H1 (cell line): ENCODE data around the gene SIDT1. TPM values are rescaled to one million over a fixed set of nuclear protein-coding genes. Genes with fewer than 3 reads are reported as not detected.

ENCODE experiments used
- CTCF ChIA-PET: fragments of 300-600 bp; sonication (Branson Sonifier 250); formaldehyde crosslinking; loops from one replicate; lab custom pipeline; 2021; ENCODE audit not compliant: partially characterized antibody; lab: Charles Lee
- POLR2A ChIA-PET: fragments of 300-600 bp; sonication (Branson Sonifier 250); formaldehyde crosslinking; loops from one replicate; lab custom pipeline; 2021; ENCODE audit warnings: inconsistent platforms; ENCODE audit not compliant: partially characterized antibody; lab: Charles Lee
- DNase-seq, 2 experiments: peaks; one replicate each; pipeline versions ENCODE4 v3.0.0 to v3.0.0-alpha.2; 2010 to 2022; ENCODE audit warnings: low spot score in 2 of 2, low read depth in 1 of 2, mixed read lengths in 1 of 2
- FAIRE-seq: peaks from 2 replicates; lab custom pipeline; 2011; peaks lifted over from hg19 to GRCh38; lab: Jason Lieb, UNC
- H2AFZ ChIP-seq: 2 replicates; pipeline ENCODE4 v1.8.1; 2012; ENCODE audit warnings: low read length, inconsistent platforms
- H2AK5ac ChIP-seq: 2 replicates; pipeline ENCODE4 v1.6.1; 2013; ENCODE audit warnings: low read depth, low read length
- H2BK120ac ChIP-seq: replicated peaks from 2 replicates; pipeline ENCODE3; 2013; ENCODE audit warnings: low read depth, low read length, inconsistent platforms
- H2BK12ac ChIP-seq: 2 replicates; pipeline ENCODE4 v1.6.1; 2013; ENCODE audit warnings: low read depth, low read length
- H2BK15ac ChIP-seq: 2 replicates; pipeline ENCODE4 v1.6.1; 2013; ENCODE audit warnings: low read length
- H2BK20ac ChIP-seq: 2 replicates; pipeline ENCODE4 v1.6.1; 2013; ENCODE audit warnings: low read length
- H2BK5ac ChIP-seq: 2 replicates; pipeline ENCODE4 v1.6.1; 2013; ENCODE audit warnings: low read depth, low read length
- H3K14ac ChIP-seq: 2 replicates; pipeline ENCODE4 v1.6.1; 2013; ENCODE audit warnings: inconsistent platforms; ENCODE audit not compliant: insufficient read length
- H3K18ac ChIP-seq: 2 replicates; pipeline ENCODE4 v1.6.1; 2013; ENCODE audit warnings: low read length; ENCODE audit errors: extremely low read depth
- H3K23ac ChIP-seq: 2 replicates; pipeline ENCODE4 v1.6.1; 2013; ENCODE audit warnings: inconsistent platforms; ENCODE audit not compliant: insufficient read length
- H3K23me2 ChIP-seq: 2 replicates; pipeline ENCODE4 v1.6.1; 2013; ENCODE audit warnings: low read depth, low read length
- H3K27ac ChIP-seq: 2 replicates; pipeline ENCODE4 v1.6.1; 2011; ENCODE audit warnings: low read depth, low read length, inconsistent platforms
- H3K27me3 ChIP-seq, 4 experiments: replicated peaks in 1 of 4; 1 replicate in 1 of 4; 2 replicates in 3 of 4; pipeline versions ENCODE4 v1.6.1 to v1.8.1; 2011 to 2013; ENCODE audit warnings: low read length in 3 of 4, mild to moderate bottlenecking in 3 of 4, inconsistent platforms in 2 of 4, mixed read lengths in 2 of 4, moderate library complexity in 1 of 4; ENCODE audit not compliant: control insufficient read depth in 3 of 4, insufficient read depth in 3 of 4; ENCODE audit errors: extremely low read depth in 1 of 4
- H3K36me3 ChIP-seq, 4 experiments: 2 replicates each; pipeline versions ENCODE4 v1.6.1 to v1.8.1; 2011 to 2013; ENCODE audit warnings: mild to moderate bottlenecking in 4 of 4, low read length in 3 of 4, moderate library complexity in 2 of 4, control low read depth in 1 of 4, inconsistent platforms in 1 of 4; ENCODE audit not compliant: insufficient read depth in 4 of 4, control insufficient read depth in 2 of 4
- H3K4ac ChIP-seq: replicated peaks from 2 replicates; pipeline ENCODE3; 2013; ENCODE audit warnings: low read length, low read depth, mixed read lengths, inconsistent platforms; ENCODE audit not compliant: insufficient read length
- H3K4me1 ChIP-seq, 4 experiments: replicated peaks in 1 of 4; 1 replicate in 1 of 4; 2 replicates in 3 of 4; pipeline versions ENCODE4 v1.6.1 to v1.8.1; 2011 to 2013; ENCODE audit warnings: low read length in 3 of 4, inconsistent platforms in 2 of 4, mixed read lengths in 1 of 4; ENCODE audit not compliant: insufficient read depth in 4 of 4, control insufficient read depth in 3 of 4
- H3K4me2 ChIP-seq, 2 experiments: 2 replicates each; pipeline versions ENCODE4 v1.6.1 to v1.8.1; 2011 to 2013; ENCODE audit warnings: low read depth in 2 of 2, low read length in 2 of 2, control low read depth in 1 of 2, inconsistent platforms in 1 of 2, mild to moderate bottlenecking in 1 of 2; ENCODE audit not compliant: insufficient read depth in 1 of 2
- H3K4me3 ChIP-seq, 4 experiments: fragments of 200-600, 300-600 bp in 1 of 4; sonication (generic), shearing (Covaris generic), sonication (Bioruptor Twin) in 1 of 4; 2 replicates each; pipeline versions ENCODE4 v1.5.1 to v1.8.1; 2011 to 2016; ENCODE audit warnings: low read length in 4 of 4, low read depth in 3 of 4, control low read depth in 2 of 4, inconsistent platforms in 2 of 4, mild to moderate bottlenecking in 2 of 4, mixed read lengths in 1 of 4, moderate library complexity in 1 of 4; ENCODE audit not compliant: insufficient read depth in 2 of 4; ENCODE audit errors: extremely low read depth in 1 of 4
- H3K56ac ChIP-seq: replicated peaks from 2 replicates; pipeline ENCODE3; 2013; ENCODE audit warnings: low read depth, mild to moderate bottlenecking, mixed read lengths, low read length, inconsistent platforms; ENCODE audit not compliant: insufficient read length
- H3K79me1 ChIP-seq: 2 replicates; pipeline ENCODE4 v1.6.1; 2013; ENCODE audit warnings: low read depth, low read length, control low read depth
- H3K79me2 ChIP-seq, 2 experiments: 2 replicates each; pipeline versions ENCODE4 v1.6.1 to v1.8.1; 2012 to 2013; ENCODE audit warnings: low read length in 2 of 2, mild to moderate bottlenecking in 2 of 2, inconsistent platforms in 1 of 2; ENCODE audit not compliant: insufficient read depth in 2 of 2, control insufficient read depth in 1 of 2
- H3K9ac ChIP-seq, 4 experiments: replicated peaks in 1 of 4; 1 replicate in 1 of 4; 2 replicates in 3 of 4; pipeline versions ENCODE4 v1.6.1 to v1.8.1; 2011 to 2013; ENCODE audit warnings: low read depth in 3 of 4, low read length in 3 of 4, control low read depth in 2 of 4, mild to moderate bottlenecking in 2 of 4, moderate library complexity in 2 of 4, inconsistent platforms in 1 of 4; ENCODE audit errors: extremely low read depth in 1 of 4
- H3K9me3 ChIP-seq, 2 experiments: 2 replicates each; pipeline versions ENCODE4 v1.6.1 to v1.8.1; 2012 to 2013; ENCODE audit warnings: mild to moderate bottlenecking in 2 of 2, moderate library complexity in 2 of 2, control low read depth in 1 of 2, inconsistent platforms in 1 of 2, low read depth in 1 of 2, low read length in 1 of 2, mixed read lengths in 1 of 2; ENCODE audit not compliant: insufficient read depth in 2 of 2
- H4K20me1 ChIP-seq, 2 experiments: replicated peaks in 1 of 2; 2 replicates each; pipeline versions ENCODE3 to v1.8.1; 2011 to 2013; ENCODE audit warnings: inconsistent platforms in 2 of 2, low read length in 2 of 2, mild to moderate bottlenecking in 1 of 2; ENCODE audit not compliant: insufficient read depth in 2 of 2, control insufficient read depth in 1 of 2
- H4K5ac ChIP-seq: 2 replicates; pipeline ENCODE4 v1.6.1; 2013; ENCODE audit warnings: low read length, low read depth, mixed read lengths, inconsistent platforms; ENCODE audit not compliant: insufficient read length
- H4K8ac ChIP-seq: 2 replicates; pipeline ENCODE4 v1.8.0; 2013; ENCODE audit warnings: mild to moderate bottlenecking, moderate library complexity, low read length, inconsistent platforms; ENCODE audit not compliant: insufficient read depth; ENCODE audit errors: extremely low read depth
- H4K91ac ChIP-seq: replicated peaks from 2 replicates; pipeline ENCODE3; 2013; ENCODE audit warnings: low read length, mixed read lengths, inconsistent platforms; ENCODE audit not compliant: insufficient read length
- ASH2L ChIP-seq: fragments of 200-600, 300-600 bp; sonication (generic); IDR thresholded peaks from one replicate; pipeline ENCODE4 v1.7.1; 2017; ENCODE audit warnings: low read length
- EZH2 ChIP-seq: fragments of 200-600 bp; sonication (generic); IDR thresholded peaks from 2 replicates; pipeline ENCODE4 v1.7.1; 2012; ENCODE audit warnings: low read depth, mild to moderate bottlenecking, moderate library complexity, low read length, inconsistent platforms; ENCODE audit not compliant: severe bottlenecking
- TEAD4 ChIP-seq: IDR thresholded peaks from 2 replicates; pipeline ENCODE4 v1.6.1; 2012; ENCODE audit warnings: low read depth, low read length, inconsistent platforms, mixed read lengths
- WGBS, 2 experiments: shearing (Covaris generic) in 1 of 2; methylation state at CpG; one replicate each; pipeline versions ENCODE4 v1.1.6 to v1.1.7; 2013 to 2015; ENCODE audit warnings: low lambda C conversion rate in 2 of 2, mixed read lengths in 2 of 2, inconsistent platforms in 1 of 2, low coverage in 1 of 2, missing lambda C conversion rate in 1 of 2; ENCODE audit not compliant: insufficient replicate concordance in 2 of 2, insufficient coverage in 1 of 2, insufficient read length in 1 of 2; ENCODE audit errors: extremely low coverage in 1 of 2, missing lambda C conversion rate in 1 of 2; 5-methylcytosine and 5-hydroxymethylcytosine counted together
- polyA plus RNA-seq, 7 experiments: library from polyadenylated mRNA; depleted of rRNA in 3 of 7; stranded (reverse) in 5 of 7; unstranded in 2 of 7; fragments of >200 nt in 5 of 7; fragments of 200-250 nt in 2 of 7; gene quantifications; 1 replicate in 5 of 7; 2 replicates in 1 of 7; 4 replicates in 1 of 7; pipeline versions ENCODE4 v1.2.1 to v1.2.3, GENCODE V29; 2011 to 2013; ENCODE audit warnings: missing spikeins in 2 of 7, mixed read lengths in 2 of 7
- total RNA-seq: library from RNA; stranded (reverse); fragmentation: NEBNext Ultra II Directional; extraction: Animal tissue kit (Norgen Biotek cat#: 25700); gene quantifications from 2 replicates; pipeline ENCODE4 v1.2.1, GENCODE V29; 2021

The SIDT1 gene
- total and polyA plus RNA-seq, 2 of the 8 experiments (the other 6 are each of a cell fraction or from before 2014, with no cell fraction given) = 0.06 TPM; not detected in 1

DNA sequence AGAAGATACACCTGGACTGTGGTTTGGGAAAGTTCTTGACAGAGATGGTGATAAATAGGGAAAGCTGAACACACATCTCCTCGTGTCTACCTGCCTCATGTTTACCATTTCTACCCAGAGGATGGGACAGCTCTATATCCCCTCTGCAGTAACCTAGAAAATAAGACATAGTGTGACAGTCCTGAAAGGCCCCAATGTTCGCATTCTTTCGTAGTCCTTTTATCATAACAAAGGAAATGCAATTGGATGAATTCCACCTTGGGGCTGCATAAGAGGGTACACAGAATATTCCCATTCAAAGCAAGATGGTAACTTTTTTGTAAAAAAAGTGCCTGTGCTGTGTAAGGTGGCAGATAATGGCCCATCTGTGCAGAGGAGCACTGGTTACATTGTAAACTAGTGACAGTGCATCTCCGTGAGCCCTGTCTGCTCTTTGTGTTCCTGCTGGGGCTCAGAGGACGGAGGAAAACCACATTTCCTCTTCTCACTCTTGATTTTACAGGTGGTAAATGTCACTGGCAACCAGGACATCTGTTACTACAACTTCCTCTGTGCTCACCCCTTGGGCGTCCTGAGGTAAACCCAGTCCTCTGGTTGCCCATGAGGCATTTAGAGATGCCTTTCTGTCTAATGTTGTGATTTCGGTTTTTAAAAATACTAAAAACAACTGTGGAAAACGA lies 74.3 kb downstream of the SIDT1 start:
- Histone ChIP-seq H4K91ac (peak overlapping the region; percentile 54), H3K14ac (no peak overlapping the region), H3K4me3 (peak overlapping the region in 1 of 4 experiments; percentile 21; a peak in 1 of 8 replicates), H3K9ac (no peak overlapping the region)
- no peak for TF ChIP-seq EZH2
- TF ChIP-seq ASH2L = peak; percentile 43
- TF ChIP-seq TEAD4 = peak; percentile 48; the same call in 1 of the 2 replicates
- TF ChIP-seq, all 59 proteins: peak for 2
- POLR2A ChIA-PET = interaction anchor here (1.1 kb wide), 1 partner anchor 9 kb away, joined by 3 read pairs; no protein-coding TSS in a partner anchor
- Histone ChIP-seq H3K18ac (no peak overlapping the region), H3K56ac (no peak overlapping the region), H2AFZ (peak overlapping the region; percentile 85), H3K23ac (no peak overlapping the region), H3K23me2 (no peaks in the 10 kb centered on the region), H2BK5ac (peak overlapping the region; percentile 84; the same call in 1 of the 2 replicates), H2BK15ac (no peak overlapping the region), H3K4me1 (peaks cover 3 to 18% (median 13%) of the 10 kb centered on the region in 4 experiments), H3K27ac (no peak overlapping the region; the same call in 1 of the 2 replicates), H3K27me3 (no peaks in the 10 kb centered on the region), H3K9me3 (no peaks in the 10 kb centered on the region), H2BK12ac (no peak overlapping the region; the same call in 1 of the 2 replicates), H3K36me3 (no peaks in the 10 kb centered on the region), H2BK120ac (peak overlapping the region; percentile 36), H3K4me2 (peak overlapping the region; percentile 46 to 47), H2BK20ac (peak overlapping the region; percentile 77; the same call in 1 of the 2 replicates), H4K5ac (no peak overlapping the region), H3K79me1 (no peaks in the 10 kb centered on the region), H4K20me1 (no peaks in the 10 kb centered on the region), H3K4ac (no peak overlapping the region), H3K79me2 (no peaks in the 10 kb centered on the region), H2AK5ac (peak overlapping the region; percentile 83; the same call in 1 of the 2 replicates), H4K8ac (no peak overlapping the region; the same call in 1 of the 2 replicates)
- WGBS, 2 experiments = 44% methylated on average over 8 of the region's 8 CpGs; no CpG with 5 or more reads in 1 of the 2 experiments
- DNase-seq = no peak
- FAIRE-seq = no peak
- CTCF ChIA-PET = interaction anchor here (0.8 to 2.1 kb wide), 6 partner anchors 21 to 303 kb away, joined by 3 to 6 read pairs (median 4); no protein-coding TSS in a partner anchor
